H1 (cell line): Measurements from ENCODE around the gene TRAP1. TPM values are rescaled to one million over a fixed set of nuclear protein-coding genes. Genes with fewer than 3 reads are reported as not detected.

Source experiments
- BCL11A ChIP-seq, 2 experiments: IDR thresholded peaks; one replicate each; pipeline ENCODE4 v1.6.1; 2011; ENCODE audit warnings: low read depth in 2 of 2, low read length in 2 of 2, mild to moderate bottlenecking in 2 of 2
- FOSL1 ChIP-seq: IDR thresholded peaks from 2 replicates; pipeline ENCODE4 v1.6.1; 2011; ENCODE audit warnings: mild to moderate bottlenecking, low read depth, low read length, moderate library complexity; ENCODE audit not compliant: insufficient read depth
- GTF2F1 ChIP-seq: IDR thresholded peaks from 2 replicates; pipeline ENCODE4 v1.6.1; 2012; ENCODE audit warnings: low read depth, low read length, improper control_type of control experiment, borderline replicate concordance
- NANOG ChIP-seq: IDR thresholded peaks from 2 replicates; pipeline ENCODE4 v1.6.1; 2011; ENCODE audit warnings: low read length, low read depth, mild to moderate bottlenecking, inconsistent platforms; ENCODE audit not compliant: insufficient read depth, poor library complexity, severe bottlenecking
- RXRA ChIP-seq: IDR thresholded peaks from 2 replicates; pipeline ENCODE4 v1.6.1; 2011; ENCODE audit warnings: low read depth, mild to moderate bottlenecking, low read length, moderate library complexity; ENCODE audit not compliant: insufficient read depth
- SUZ12 ChIP-seq: fragments of 200-600 bp; sonication (generic); IDR thresholded peaks from 2 replicates; pipeline ENCODE4 v1.6.1; 2012; ENCODE audit warnings: mild to moderate bottlenecking, inconsistent platforms, low read length, moderate library complexity, mixed read lengths
- polyA plus RNA-seq, 7 experiments: library from polyadenylated mRNA; depleted of rRNA in 3 of 7; stranded (reverse) in 5 of 7; unstranded in 2 of 7; fragments of >200 nt in 5 of 7; fragments of 200-250 nt in 2 of 7; gene quantifications; 1 replicate in 5 of 7; 2 replicates in 1 of 7; 4 replicates in 1 of 7; pipeline versions ENCODE4 v1.2.1 to v1.2.3, GENCODE V29; 2011 to 2013; ENCODE audit warnings: missing spikeins in 2 of 7, mixed read lengths in 2 of 7
- total RNA-seq: library from RNA; stranded (reverse); fragmentation: NEBNext Ultra II Directional; extraction: Animal tissue kit (Norgen Biotek cat#: 25700); gene quantifications from 2 replicates; pipeline ENCODE4 v1.2.1, GENCODE V29; 2021
- TF ChIP-seq, protein P1 (sequence below): IDR thresholded peaks from 2 replicates; pipeline ENCODE4 v1.6.1; 2011; ENCODE audit warnings: low read depth, mild to moderate bottlenecking, low read length; ENCODE audit not compliant: insufficient read depth
- TF ChIP-seq, protein P2 (sequence below): IDR thresholded peaks from 2 replicates; pipeline ENCODE4 v1.6.1; 2012; ENCODE audit warnings: low read length, inconsistent platforms

Gene TRAP1
- total and polyA plus RNA-seq, 2 of the 8 experiments (the other 6 are each of a cell fraction or from before 2014, with no cell fraction given), result 215 to 283 TPM

DNA sequence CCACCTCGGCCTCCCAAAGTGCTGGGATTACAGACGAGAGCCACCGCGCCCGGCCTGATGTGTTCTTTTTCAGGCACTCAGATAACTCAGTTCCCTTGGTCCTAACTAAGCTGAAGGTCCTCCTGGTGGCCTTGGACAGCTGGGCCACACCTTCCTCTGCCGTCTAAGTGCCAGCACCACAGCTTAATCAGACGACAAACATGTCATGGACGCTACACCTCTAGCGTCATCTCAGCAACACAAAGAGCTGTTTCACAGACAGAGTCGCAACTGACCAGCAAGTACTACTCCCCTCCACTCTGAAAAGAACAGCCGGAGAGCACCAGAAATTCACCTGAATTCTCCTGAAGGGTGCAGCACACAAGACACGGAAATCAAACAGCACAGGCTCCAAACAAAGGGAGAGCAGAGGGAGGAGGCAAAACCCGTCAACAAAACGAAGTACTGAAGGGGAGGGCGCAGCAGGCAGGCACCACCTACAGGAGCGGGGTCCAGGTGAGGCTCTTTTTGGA is 4.4 kb downstream of the TRAP1 start (continued):
- TF ChIP-seq SUZ12 (no peak), GTF2F1 (no peak), FOSL1 (no peak), BCL11A (IDR thresholded peaks at IDR 0.05; ENCODE audit: low read depth in 2 of 2, low read length in 2 of 2) (no peak), RXRA (no peak), NANOG (no peak)
- TF ChIP-seq, protein P1, sequence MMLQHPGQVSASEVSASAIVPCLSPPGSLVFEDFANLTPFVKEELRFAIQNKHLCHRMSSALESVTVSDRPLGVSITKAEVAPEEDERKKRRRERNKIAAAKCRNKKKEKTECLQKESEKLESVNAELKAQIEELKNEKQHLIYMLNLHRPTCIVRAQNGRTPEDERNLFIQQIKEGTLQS, result no peak
- TF ChIP-seq, protein P2, sequence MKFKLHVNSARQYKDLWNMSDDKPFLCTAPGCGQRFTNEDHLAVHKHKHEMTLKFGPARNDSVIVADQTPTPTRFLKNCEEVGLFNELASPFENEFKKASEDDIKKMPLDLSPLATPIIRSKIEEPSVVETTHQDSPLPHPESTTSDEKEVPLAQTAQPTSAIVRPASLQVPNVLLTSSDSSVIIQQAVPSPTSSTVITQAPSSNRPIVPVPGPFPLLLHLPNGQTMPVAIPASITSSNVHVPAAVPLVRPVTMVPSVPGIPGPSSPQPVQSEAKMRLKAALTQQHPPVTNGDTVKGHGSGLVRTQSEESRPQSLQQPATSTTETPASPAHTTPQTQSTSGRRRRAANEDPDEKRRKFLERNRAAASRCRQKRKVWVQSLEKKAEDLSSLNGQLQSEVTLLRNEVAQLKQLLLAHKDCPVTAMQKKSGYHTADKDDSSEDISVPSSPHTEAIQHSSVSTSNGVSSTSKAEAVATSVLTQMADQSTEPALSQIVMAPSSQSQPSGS, result no peak
